ENCODE measurements around the gene NFIC. TPM values are rescaled to one million over a fixed set of nuclear protein-coding genes. Genes with fewer than 3 reads are reported as not detected.

Gene NFIC
- polyA plus RNA-seq, 3 donors = 16.2 to 20.4 (median 19.4) TPM

Other genes with a start within 250 kb of the NFIC start
- under 1 TPM; 0.78 to 1.00 (median 0.85) TPM for gene GNA15, start 230.6 kb upstream of the NFIC start, polyA plus RNA-seq (ENCODE audit: insufficient read length in 3 of 3)
- gene S1PR4, start 187.8 kb upstream of the NFIC start, polyA plus RNA-seq (ENCODE audit: insufficient read length in 3 of 3) = under 1 TPM; 0.19 to 0.35 (median 0.31) TPM
- 10 to 100 TPM; 28.4 to 33.5 (median 33.0) TPM for gene NCLN, start 180.7 kb upstream of the NFIC start, polyA plus RNA-seq (ENCODE audit: insufficient read length in 3 of 3)
- gene CELF5, start 141.9 kb upstream of the NFIC start, polyA plus RNA-seq (ENCODE audit: insufficient read length in 3 of 3) = under 1 TPM; 0.38 to 0.82 (median 0.54) TPM
- 100 to 1,000 TPM; 436 to 628 (median 553) TPM for gene SMIM24, start 113.9 kb downstream of the NFIC start, polyA plus RNA-seq (ENCODE audit: insufficient read length in 3 of 3)
- gene SMIM44, start 116.9 kb downstream of the NFIC start, polyA plus RNA-seq (ENCODE audit: insufficient read length in 3 of 3) = not detected
- 1 to 10 TPM; 5.8 to 7.0 (median 6.7) TPM for gene DOHH, start 134.1 kb downstream of the NFIC start, polyA plus RNA-seq (ENCODE audit: insufficient read length in 3 of 3)
- 10 to 100 TPM; 40.2 to 48.1 (median 47.1) TPM for gene FZR1, start 139.7 kb downstream of the NFIC start, polyA plus RNA-seq (ENCODE audit: insufficient read length in 3 of 3)
- 1 to 10 TPM; 3.5 to 5.0 (median 4.3) TPM for gene TEKTIP1, start 172.6 kb downstream of the NFIC start, polyA plus RNA-seq (ENCODE audit: insufficient read length in 3 of 3)
- gene MFSD12, start 191.0 kb downstream of the NFIC start, polyA plus RNA-seq (ENCODE audit: insufficient read length in 3 of 3) = 10 to 100 TPM; 47.2 to 53.4 (median 48.2) TPM
- 10 to 100 TPM; 63.7 to 75.9 (median 64.9) TPM for gene HMG20B, start 206.4 kb downstream of the NFIC start, polyA plus RNA-seq (ENCODE audit: insufficient read length in 3 of 3)
- gene GIPC3, start 218.9 kb downstream of the NFIC start, polyA plus RNA-seq (ENCODE audit: insufficient read length in 3 of 3) = 1 to 10 TPM; 1.9 to 3.1 (median 2.8) TPM
- 1 to 10 TPM; 2.1 to 2.6 (median 2.3) TPM for gene TBXA2R, start 240.3 kb downstream of the NFIC start, polyA plus RNA-seq (ENCODE audit: insufficient read length in 3 of 3)